Stimulated activated naive CD8-positive, alpha-beta T cell treated with anti-CD3 and anti-CD28 coated beads, Interleukin-15, amount 100 ng/mL, for 72 hours (primary cell): Measurements from ENCODE around the gene BZW1.
A peak's percentile ranks its signal among the peaks of the same experiment; 100 is the strongest.

ENCODE experiments used
- ATAC-seq: fragments of 150-1000 bp; cut with Tn5 transposase; 2 replicates; pipeline ENCODE4 v1.10.0; 2021; ENCODE audit warnings: mild to moderate bottlenecking, moderate library complexity
- DNase-seq, 2 donors: peaks; one replicate each; pipeline ENCODE4 v3.0.0; 2021 to 2022
- H3K27ac Mint-ChIP-seq, 2 donors: one replicate each; pipeline ENCODE4 v1.8.0; 2022; ENCODE audit warnings: mild to moderate bottlenecking in 2 of 2, mixed read lengths in 2 of 2, moderate library complexity in 2 of 2
- H3K27me3 Mint-ChIP-seq: one replicate; pipeline ENCODE4 v1.8.0; 2022; ENCODE audit warnings: mixed read lengths
- H3K4me1 Mint-ChIP-seq: one replicate; pipeline ENCODE4 v1.8.0; 2022; ENCODE audit warnings: mild to moderate bottlenecking, mixed read lengths
- H3K4me3 Mint-ChIP-seq, 2 donors: one replicate each; pipeline ENCODE4 v1.8.0; 2022; ENCODE audit warnings: mild to moderate bottlenecking in 2 of 2, mixed read lengths in 2 of 2, moderate library complexity in 1 of 2
- H3K9me3 Mint-ChIP-seq, 2 donors: one replicate each; pipeline ENCODE4 v1.8.0; 2022; ENCODE audit warnings: mixed read lengths in 2 of 2

BZW1 gene

GRCh38 chr2:200845194-200845593 is 33.5 kb downstream of the BZW1 start:
- DNase-seq (no peak), ATAC-seq (peak; percentile 22)
- no peaks in the 10 kb centered on the region for H3K4me1 Mint-ChIP-seq
- no peak overlapping the region for H3K4me3 Mint-ChIP-seq
- no peaks in the 10 kb centered on the region for H3K9me3 Mint-ChIP-seq
- no peaks in the 10 kb centered on the region for H3K27me3 Mint-ChIP-seq
- no peak overlapping the region for H3K27ac Mint-ChIP-seq

- ATAC-seq (no peak), DNase-seq (no peak)
- H3K27ac Mint-ChIP-seq = no peak overlapping the region
- H3K4me3 Mint-ChIP-seq = no peak overlapping the region
- no peaks in the 10 kb centered on the region for H3K27me3 Mint-ChIP-seq
- H3K4me1 Mint-ChIP-seq = no peaks in the 10 kb centered on the region
- H3K9me3 Mint-ChIP-seq = no peaks in the 10 kb centered on the region
These were observed 34.1 kb downstream of the BZW1 start for GRCh38 chr2:200845669-200846325.

GRCh38 chr2:200847269-200847668 is 35.6 kb downstream of the BZW1 start:
- Mint-ChIP-seq H3K27me3 (no peaks in the 10 kb centered on the region), H3K27ac (no peak overlapping the region), H3K4me1 (no peaks in the 10 kb centered on the region), H3K4me3 (no peak overlapping the region), H3K9me3 (no peaks in the 10 kb centered on the region)
- ATAC-seq (no peak), DNase-seq (no peak)

GRCh38 chr2:200847939-200848338 is 36.2 kb downstream of the BZW1 start:
- no peaks in the 10 kb centered on the region for H3K4me1 Mint-ChIP-seq
- no peaks in the 10 kb centered on the region for H3K9me3 Mint-ChIP-seq
- ATAC-seq (no peak), DNase-seq (no peak)
- H3K4me3 Mint-ChIP-seq = no peak overlapping the region
- H3K27ac Mint-ChIP-seq = no peak overlapping the region
- H3K27me3 Mint-ChIP-seq = no peaks in the 10 kb centered on the region

GRCh38 chr2:200850512-200851256 is 39.0 kb downstream of the BZW1 start:
- no peak overlapping the region for H3K27ac Mint-ChIP-seq
- no peaks in the 10 kb centered on the region for H3K27me3 Mint-ChIP-seq
- no peak for DNase-seq
- H3K4me3 Mint-ChIP-seq = no peak overlapping the region
- ATAC-seq = peak; percentile 29
- H3K4me1 Mint-ChIP-seq = no peaks in the 10 kb centered on the region
- H3K9me3 Mint-ChIP-seq = no peaks in the 10 kb centered on the region

GRCh38 chr2:200851398-200852248 is 39.9 kb downstream of the BZW1 start:
- no peaks in the 10 kb centered on the region for H3K27me3 Mint-ChIP-seq
- H3K4me1 Mint-ChIP-seq = peaks cover 4% of the 10 kb centered on the region
- no peak overlapping the region for H3K4me3 Mint-ChIP-seq
- DNase-seq = no peak
- no peaks in the 10 kb centered on the region for H3K9me3 Mint-ChIP-seq
- no peak for ATAC-seq
- H3K27ac Mint-ChIP-seq = peak overlapping the region in 1 of 2 donors; percentile 72

- Mint-ChIP-seq H3K27ac (no peak overlapping the region), H3K9me3 (no peaks in the 10 kb centered on the region), H3K4me1 (peaks cover 13% of the 10 kb centered on the region), H3K27me3 (no peaks in the 10 kb centered on the region), H3K4me3 (no peak overlapping the region)
- DNase-seq (no peak), ATAC-seq (no peak)
These were observed 40.9 kb downstream of the BZW1 start for GRCh38 chr2:200852605-200853004.

GRCh38 chr2:200856806-200857205 is 45.1 kb downstream of the BZW1 start:
- DNase-seq = no peak
- no peak for ATAC-seq
- Mint-ChIP-seq H3K9me3 (no peaks in the 10 kb centered on the region), H3K27ac (peak overlapping the region in 1 of 2 donors; percentile 86), H3K4me1 (peaks cover 45% of the 10 kb centered on the region), H3K27me3 (no peaks in the 10 kb centered on the region), H3K4me3 (peak overlapping the region in 1 of 2 donors; percentile 18)

- DNase-seq (no peak), ATAC-seq (no peak)
- Mint-ChIP-seq H3K9me3 (no peaks in the 10 kb centered on the region), H3K27ac (peak overlapping the region; percentile 40 to 95), H3K4me1 (peaks cover 68% of the 10 kb centered on the region), H3K27me3 (no peaks in the 10 kb centered on the region), H3K4me3 (peak overlapping the region; percentile 87 to 94)
These were observed 48.5 kb downstream of the BZW1 start for GRCh38 chr2:200860092-200860795.

GRCh38 chr2:200861617-200862155 is 50.0 kb downstream of the BZW1 start:
- DNase-seq = no peak
- no peak for ATAC-seq
- H3K4me3 Mint-ChIP-seq = peak overlapping the region; percentile 87 to 94
- peak overlapping the region; percentile 100 for H3K27ac Mint-ChIP-seq
- no peaks in the 10 kb centered on the region for H3K9me3 Mint-ChIP-seq
- H3K4me1 Mint-ChIP-seq = peaks cover 67% of the 10 kb centered on the region
- H3K27me3 Mint-ChIP-seq = no peaks in the 10 kb centered on the region

- H3K27me3 Mint-ChIP-seq = no peaks in the 10 kb centered on the region
- no peaks in the 10 kb centered on the region for H3K9me3 Mint-ChIP-seq
These were observed 50.9 kb downstream of the BZW1 start for GRCh38 chr2:200862532-200863000.

GRCh38 chr2:200863782-200864175 is 52.1 kb downstream of the BZW1 start:
- no peaks in the 10 kb centered on the region for H3K27me3 Mint-ChIP-seq
- peak overlapping the region; percentile 100 for H3K27ac Mint-ChIP-seq
- H3K9me3 Mint-ChIP-seq = no peaks in the 10 kb centered on the region
- H3K4me1 Mint-ChIP-seq = peaks cover 47% of the 10 kb centered on the region
- H3K4me3 Mint-ChIP-seq = peak overlapping the region; percentile 87 to 94
- peak in 1 of 2 donors; percentile 38 for DNase-seq
- peak; percentile 1 for ATAC-seq

More at GRCh38 chr2:200862532-200863000, 50.9 kb downstream of the BZW1 start:
- Mint-ChIP-seq H3K4me3 (peak overlapping the region; percentile 87 to 94), H3K27ac (peak overlapping the region; percentile 100), H3K4me1 (peaks cover 59% of the 10 kb centered on the region)
- DNase-seq (peak; percentile 65 to 76), ATAC-seq (peak; percentile 73)

GRCh38 chr2:200864176-200865034 is 52.7 kb downstream of the BZW1 start, which contains the start of gene CLK1:
Gene CLK1, minus strand, starts transcription at chr2:200864658. Its CDS starts 2,796 bp downstream, at chr2:200861862.
- peak within 1 kb of the TSS; percentile 87 to 94 for H3K4me3 Mint-ChIP-seq
- no peaks in the 10 kb centered on the region for H3K27me3 Mint-ChIP-seq
- H3K9me3 Mint-ChIP-seq = no peaks in the 10 kb centered on the region
- ATAC-seq = peak; percentile 88
- H3K27ac Mint-ChIP-seq = peak within 1 kb of the TSS; percentile 100
- peak; percentile 89 to 94 for DNase-seq
- H3K4me1 Mint-ChIP-seq = peaks cover 49% of the 10 kb centered on the region

GRCh38 chr2:200869014-200869413 is 57.3 kb downstream of the BZW1 start:
- Mint-ChIP-seq H3K4me1 (peaks cover 26% of the 10 kb centered on the region), H3K27me3 (no peaks in the 10 kb centered on the region), H3K4me3 (no peak overlapping the region), H3K27ac (peak overlapping the region; percentile 46 to 87), H3K9me3 (no peaks in the 10 kb centered on the region)
- ATAC-seq (no peak), DNase-seq (no peak)
